Middle frontal gyrus (tissue), 1 donor: ENCODE measurements around the gene ATP13A2.

Experiments used
- DNase-seq: peaks from one replicate; pipeline ENCODE4 v3.0.0-alpha.2; 2015; ENCODE audit warnings: low spot score; ENCODE audit errors: extremely low spot score

The ATP13A2 gene, protein sequence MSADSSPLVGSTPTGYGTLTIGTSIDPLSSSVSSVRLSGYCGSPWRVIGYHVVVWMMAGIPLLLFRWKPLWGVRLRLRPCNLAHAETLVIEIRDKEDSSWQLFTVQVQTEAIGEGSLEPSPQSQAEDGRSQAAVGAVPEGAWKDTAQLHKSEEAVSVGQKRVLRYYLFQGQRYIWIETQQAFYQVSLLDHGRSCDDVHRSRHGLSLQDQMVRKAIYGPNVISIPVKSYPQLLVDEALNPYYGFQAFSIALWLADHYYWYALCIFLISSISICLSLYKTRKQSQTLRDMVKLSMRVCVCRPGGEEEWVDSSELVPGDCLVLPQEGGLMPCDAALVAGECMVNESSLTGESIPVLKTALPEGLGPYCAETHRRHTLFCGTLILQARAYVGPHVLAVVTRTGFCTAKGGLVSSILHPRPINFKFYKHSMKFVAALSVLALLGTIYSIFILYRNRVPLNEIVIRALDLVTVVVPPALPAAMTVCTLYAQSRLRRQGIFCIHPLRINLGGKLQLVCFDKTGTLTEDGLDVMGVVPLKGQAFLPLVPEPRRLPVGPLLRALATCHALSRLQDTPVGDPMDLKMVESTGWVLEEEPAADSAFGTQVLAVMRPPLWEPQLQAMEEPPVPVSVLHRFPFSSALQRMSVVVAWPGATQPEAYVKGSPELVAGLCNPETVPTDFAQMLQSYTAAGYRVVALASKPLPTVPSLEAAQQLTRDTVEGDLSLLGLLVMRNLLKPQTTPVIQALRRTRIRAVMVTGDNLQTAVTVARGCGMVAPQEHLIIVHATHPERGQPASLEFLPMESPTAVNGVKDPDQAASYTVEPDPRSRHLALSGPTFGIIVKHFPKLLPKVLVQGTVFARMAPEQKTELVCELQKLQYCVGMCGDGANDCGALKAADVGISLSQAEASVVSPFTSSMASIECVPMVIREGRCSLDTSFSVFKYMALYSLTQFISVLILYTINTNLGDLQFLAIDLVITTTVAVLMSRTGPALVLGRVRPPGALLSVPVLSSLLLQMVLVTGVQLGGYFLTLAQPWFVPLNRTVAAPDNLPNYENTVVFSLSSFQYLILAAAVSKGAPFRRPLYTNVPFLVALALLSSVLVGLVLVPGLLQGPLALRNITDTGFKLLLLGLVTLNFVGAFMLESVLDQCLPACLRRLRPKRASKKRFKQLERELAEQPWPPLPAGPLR

DNA sequence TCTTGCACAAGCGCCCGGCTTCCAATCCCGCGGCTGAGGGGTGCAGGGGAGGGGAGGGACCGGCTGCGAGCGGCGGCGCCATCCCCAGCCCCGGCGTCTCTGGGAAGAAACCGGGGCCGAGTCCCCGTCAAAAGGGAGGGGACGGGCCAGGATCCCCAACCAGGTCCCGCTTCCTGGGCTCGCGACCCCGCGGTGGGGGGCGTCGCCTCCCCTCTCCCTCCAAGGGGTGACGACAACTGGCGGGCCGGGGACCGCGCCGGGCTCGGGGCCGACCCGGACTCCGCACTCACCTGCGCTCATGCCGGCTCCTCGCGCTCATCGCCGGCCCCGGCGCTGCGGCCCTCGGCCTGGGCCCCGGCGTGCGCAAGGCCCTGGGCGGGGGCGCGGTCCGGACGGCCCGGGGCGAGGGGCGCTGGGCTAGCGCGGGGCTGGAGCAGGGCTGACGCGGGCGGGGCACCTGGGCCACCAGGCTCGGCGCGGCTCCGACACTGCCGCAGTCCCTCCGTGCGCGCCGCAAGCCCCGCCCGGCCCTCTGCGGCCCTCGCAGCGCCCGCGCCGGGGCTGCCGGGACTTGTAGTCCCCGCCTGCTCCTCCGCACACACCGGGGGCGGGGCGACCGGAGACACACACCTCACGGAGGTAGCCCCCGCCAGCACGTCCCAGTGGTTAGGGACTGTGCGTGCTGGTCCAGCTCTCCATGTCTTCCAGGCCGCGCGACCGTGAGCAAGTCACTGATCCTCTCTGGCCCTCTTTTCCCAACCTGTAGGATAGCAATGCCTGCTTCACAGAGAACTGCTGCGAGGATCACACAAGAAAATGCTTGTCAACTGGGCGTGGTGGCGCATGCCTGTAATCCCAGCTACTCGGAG lies at the start of gene ATP13A2:
TSS of gene ATP13A2 (minus strand) at position 490 of the 869 bp plus-strand sequence. CDS start at position 300, 190 bp downstream.
- DNase-seq = peak; percentile 84

DNA sequence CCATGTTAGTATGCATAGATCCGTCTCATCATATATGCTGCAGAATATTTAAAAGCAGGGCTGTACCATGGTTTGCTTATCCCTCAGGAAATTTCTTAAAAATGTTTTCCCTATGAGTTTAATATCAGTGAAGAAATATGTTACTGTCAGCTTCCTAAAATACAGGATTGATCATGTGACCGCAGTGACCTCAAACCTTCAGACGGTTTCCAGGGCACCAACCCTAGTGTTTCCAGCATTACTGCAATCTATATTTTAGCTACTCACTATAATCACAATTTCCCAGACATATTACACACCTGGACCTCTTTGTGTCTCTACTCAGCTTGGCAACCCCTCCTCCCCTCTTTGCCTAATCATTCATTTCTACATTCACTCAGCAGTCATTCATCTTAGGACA lies 49.8 kb upstream of the ATP13A2 start:
- no peak for DNase-seq

DNA sequence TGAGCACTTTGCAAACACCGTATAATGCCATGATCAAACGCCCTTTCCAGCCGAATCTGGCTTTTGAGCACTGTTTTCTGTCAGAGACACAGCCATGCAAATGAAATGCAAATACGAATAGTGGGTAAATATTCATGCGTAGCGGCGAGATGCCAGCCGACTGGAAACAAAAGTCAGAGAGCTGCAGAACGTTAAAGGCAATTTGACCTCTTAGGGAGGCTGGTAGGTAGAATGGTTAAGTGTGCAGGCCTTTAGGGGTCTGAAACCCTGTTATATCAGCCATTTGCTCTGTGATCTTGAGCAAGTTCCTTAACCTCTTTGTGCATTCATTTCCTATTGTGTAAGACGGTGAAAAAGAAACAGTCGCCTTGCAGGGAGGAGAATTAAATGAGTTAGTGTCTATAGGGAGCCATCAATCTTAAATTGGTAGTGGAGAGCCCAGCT lies 48.6 kb upstream of the ATP13A2 start:
- DNase-seq = no peak

DNA sequence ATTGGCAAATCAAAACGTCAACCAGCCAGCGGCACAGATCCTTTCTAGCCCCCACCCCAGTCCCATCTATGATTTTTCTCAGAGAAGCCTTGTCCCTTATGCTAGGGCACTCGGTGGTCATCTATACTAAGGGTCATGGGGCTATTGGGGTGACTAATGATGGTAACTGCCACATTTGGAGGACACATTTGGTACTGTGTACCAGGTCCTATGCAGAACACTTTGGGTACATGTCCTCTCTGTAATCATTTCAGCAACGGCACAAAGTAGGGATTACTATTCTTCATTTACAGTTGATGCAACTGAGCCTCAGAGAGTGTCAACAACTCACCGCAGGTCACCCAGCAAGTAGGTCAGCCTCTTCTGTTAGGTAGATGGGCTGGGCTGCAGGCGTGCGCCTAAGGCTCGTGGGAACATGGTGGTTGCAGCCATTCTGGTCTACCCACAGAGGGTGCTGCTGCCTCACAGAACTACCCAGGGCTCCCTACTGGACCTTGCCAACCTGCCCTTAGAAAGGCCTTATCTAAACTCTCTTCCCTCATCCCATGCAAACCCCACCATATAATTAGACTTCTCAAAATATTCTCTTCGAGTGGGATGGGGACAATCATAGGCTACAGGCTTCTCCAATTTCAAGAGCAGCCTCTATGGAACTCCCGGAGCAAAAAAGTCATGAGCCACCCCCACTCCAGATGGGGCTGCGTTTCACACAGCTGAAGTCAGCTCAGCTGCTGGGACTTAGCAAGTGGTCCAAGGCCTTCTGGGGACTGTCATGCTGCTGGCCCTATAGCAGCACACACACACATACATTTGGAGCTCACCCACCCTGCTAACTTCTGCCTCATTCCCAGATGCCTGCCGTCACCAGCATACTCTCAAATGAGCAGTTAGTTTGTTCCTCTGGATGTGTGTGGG lies 47.9 kb upstream of the ATP13A2 start:
- DNase-seq = peak; percentile 43

DNA sequence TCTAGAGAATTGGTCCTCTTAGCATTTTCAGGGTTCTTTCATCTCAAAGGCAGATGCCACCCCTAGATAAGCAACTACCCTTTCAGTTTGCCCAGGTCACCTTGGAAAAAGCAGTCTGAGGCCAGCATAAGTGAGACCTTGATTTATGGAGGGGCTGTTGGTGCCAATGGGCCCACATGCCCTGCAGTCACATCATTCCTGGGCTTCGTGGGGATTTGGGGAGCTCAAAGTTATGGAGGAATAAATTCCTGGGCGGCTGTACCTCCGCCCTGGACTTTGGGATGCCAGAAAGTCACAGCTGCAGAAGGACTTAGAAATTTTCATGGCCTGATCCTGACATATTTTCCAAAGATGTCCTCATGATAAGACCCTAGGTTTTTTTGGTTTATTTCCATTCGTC lies 44.8 kb upstream of the ATP13A2 start:
- DNase-seq = no peak

DNA sequence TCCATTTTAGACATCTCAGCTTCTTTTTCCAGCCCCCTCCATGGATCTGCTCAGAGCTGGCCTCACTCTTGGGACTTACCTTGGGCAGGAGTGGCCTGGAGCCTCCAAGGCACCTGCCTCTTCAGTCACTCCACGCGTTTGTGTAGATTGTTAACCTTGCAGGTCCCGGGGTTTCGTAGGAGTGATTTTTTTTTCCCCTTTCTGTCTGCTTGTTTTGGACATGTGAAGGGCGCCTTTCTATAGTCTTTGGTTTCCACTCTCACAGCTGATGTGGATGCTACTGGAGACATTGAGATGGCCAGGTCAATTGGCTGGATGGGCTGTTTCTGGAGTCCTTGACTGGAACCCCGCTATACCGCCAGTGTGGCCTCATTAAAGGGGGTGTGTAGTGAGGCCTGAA lies 44.1 kb upstream of the ATP13A2 start:
- no peak for DNase-seq

DNA sequence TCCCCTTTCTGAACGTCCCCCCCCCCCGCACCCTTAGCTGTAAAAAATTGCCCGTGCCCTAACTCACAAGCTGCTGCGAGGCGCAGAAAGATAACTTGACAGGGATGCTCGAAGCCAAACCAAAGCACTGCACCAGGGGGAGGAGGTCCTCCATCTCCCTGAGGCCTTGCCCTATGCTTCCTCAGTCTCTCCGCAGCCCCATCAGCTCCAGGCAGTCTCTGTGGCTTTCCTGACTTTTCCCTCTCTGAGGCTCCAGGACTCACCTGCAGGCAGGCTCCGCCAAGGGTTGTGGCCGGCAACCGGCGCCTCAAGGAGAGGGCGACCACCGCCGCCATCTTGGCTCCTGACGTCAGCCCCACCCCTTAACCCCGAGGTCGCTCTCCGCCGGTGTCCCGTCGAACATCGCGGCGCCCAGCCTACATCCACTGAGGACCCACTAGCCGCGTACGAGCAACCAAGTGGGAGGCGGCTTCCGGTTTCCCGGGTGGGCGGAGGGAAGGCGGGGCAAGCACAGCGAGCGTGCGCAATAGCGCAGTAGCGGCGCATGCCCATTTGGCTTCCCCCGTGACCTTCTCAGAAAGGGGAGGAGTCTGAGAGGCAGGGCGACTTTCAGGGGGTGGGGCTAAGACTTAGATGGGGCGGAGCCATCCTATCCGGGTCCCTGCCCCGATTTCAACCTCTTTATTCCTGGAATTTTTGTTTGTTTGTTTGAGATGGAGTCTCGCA lies 42.1 kb upstream of the ATP13A2 start, which contains the start of gene SDHB:
TSS of gene SDHB (minus strand) at position 348 of the 726 bp plus-strand sequence. CDS start at position 335, 13 bp downstream.
- peak; percentile 97 for DNase-seq

DNA sequence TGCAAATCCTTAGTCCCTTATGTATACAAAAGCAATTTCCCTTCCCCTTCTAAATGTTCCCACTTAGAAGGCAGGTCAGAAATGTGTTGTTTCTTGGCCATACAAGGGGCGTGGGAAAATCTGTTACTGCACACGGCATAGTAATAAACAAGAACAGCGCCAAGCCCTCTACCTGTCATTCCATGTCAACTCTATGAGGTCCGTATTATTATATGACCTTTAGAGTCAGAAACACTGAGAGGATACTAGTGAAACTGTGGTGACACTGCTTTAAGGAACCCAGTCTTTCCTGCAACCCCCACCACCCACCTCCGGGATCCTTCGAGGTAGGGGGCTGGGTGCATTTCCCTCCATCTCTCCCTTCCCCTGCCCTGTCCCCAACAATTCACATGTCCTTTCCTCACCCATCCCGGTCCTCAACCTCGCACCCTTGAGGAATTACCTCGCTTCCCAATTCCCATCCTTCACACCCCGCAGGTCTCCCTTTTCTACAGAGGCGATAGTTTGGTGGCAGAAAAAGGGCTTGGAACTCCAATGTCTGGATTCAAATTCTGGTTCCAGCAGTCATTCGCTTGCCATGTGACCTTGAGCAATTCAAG lies 41.5 kb upstream of the ATP13A2 start:
- DNase-seq = no peak

DNA sequence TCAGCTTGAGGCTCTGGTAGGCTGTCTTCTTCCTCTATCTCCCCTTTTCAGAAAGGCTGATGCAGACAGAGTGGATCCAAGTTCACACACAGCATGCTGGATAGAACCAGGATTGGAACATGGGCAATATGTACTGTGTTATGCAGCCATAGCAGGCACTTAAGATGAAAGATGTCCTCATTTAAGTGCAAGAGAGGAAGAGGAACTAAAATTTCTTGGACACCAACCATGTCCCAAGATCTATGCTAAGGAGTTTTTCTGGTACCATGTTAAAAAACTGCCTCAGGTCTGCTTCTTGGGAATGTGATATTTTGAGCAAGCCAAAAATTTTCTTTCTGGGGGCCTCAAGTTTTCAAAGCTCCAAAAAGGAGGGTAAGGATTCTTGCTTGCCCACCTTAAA lies 40.9 kb upstream of the ATP13A2 start:
- no peak for DNase-seq

DNA sequence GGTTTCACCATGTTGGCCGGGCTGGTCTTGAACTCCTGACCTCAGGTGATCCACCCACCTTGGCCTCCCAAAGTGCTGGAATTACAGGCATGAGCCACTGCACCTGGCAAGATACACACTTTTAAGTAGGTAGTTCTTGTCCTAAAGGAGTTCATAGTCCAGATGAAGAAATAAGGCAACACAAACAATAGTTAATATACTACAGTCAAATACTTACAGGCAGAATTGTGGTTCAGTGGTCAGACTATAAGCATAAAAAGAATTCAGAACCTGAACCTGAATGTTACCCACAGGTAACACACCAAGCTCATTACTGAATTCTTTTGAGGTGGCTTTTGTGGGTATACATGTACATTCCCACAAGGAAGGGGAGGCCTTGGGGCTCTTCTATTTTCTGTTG lies 40.3 kb upstream of the ATP13A2 start:
- no peak for DNase-seq

DNA sequence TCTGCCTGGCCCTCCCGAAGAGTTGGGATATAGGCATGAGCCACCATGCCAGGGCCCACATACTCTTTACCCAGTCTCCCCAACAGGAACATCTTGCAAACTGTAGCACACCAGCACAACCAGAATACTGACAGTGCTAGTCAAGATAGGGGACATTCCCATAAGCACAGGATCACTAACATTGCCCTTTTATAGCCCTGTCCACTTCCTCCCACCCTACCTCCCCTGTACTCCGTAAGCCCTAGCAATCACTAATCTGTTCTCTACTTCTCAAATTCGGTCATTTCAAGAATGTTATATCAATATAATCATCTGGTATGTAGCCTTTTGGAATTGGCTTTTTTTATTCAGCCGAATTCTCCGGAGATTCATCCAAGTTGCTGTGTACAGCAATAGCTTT lies 36.2 kb upstream of the ATP13A2 start:
- DNase-seq = no peak

DNA sequence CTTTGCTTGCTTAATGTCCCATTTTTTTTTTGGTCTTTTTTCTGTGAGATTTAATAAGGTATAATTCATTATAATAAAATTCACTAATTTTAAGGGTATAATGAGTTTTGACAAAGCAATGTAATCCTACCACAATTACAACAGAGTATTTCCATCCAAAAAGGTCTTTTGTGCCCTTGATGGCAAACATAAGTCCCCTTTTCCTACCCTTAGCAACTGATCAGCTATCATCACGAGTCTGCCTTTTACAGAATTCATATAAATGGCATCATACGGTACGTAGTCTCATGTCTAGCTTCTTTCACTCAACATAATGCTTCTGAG lies 34.6 kb upstream of the ATP13A2 start:
- no peak for DNase-seq

DNA sequence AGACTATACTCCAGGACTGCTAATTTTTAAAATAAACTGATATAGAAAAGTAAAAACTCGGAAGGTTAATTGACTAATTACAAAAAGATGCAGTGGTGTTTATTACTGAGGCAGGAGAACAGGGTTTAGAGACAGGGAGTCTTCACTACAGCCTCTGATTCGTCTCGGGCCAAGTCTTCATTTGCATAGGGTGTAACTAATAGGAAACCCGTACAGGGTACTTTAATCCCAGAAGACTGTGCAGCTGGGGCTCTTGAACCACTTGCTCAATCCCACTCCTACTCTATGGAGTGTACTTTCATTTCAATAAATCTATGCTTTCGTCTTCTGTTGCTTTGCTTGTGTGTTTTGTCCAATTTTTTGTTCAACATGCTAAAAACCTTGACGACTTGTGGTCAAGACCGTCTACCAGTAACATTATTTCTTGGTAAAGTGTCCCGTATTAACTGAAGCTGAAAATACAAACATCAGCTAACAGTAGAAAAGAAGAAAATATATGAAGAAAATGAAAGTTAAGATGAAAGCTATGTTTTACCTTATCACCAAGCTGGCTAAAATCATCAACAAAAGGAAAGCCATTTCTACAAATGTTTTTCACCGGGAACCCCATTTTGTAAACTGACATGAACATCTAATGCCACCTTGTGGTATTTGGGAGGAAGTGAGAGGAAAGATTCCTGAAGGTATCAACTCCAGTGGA lies 34.1 kb upstream of the ATP13A2 start:
- DNase-seq = peak; percentile 43

DNA sequence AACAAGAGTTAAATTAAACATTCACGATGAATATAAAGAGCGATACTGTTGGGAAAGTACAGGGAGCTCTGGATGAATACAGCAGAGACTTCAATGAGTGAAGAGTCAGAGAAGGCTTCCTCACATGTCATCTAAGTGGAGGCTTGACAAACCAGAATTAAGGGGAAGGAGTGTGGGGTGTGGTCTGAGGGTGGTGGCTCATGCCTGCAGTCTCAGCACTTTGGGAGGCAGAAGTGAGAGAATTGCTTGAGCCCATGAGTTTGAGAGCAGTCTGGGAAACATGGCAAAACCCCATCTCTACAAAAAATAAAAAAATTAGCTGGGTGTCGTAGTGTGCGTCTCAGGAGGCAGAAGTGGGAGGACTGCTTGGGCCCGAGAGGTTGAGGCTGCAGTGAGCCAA lies 33.4 kb upstream of the ATP13A2 start:
- DNase-seq = no peak

DNA sequence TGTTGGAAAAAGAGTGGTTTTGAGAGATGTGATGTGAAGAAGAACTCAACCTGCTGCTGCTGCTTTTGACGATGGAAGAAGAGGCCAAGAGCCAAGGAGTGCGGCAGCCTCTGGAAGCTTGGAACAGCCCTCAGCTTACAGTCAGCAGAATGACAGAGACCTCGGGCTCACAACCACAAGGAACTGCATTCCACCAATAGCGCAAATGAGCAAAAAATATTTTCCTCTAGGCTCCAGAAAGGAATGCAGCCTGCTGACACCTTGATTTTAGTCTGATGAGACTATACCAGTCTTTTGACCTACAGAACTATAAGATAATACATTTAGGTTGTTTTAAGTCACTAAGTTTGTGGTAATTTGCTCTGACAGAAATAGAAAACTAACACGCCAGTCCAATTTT lies 31.9 kb upstream of the ATP13A2 start:
- no peak for DNase-seq

DNA sequence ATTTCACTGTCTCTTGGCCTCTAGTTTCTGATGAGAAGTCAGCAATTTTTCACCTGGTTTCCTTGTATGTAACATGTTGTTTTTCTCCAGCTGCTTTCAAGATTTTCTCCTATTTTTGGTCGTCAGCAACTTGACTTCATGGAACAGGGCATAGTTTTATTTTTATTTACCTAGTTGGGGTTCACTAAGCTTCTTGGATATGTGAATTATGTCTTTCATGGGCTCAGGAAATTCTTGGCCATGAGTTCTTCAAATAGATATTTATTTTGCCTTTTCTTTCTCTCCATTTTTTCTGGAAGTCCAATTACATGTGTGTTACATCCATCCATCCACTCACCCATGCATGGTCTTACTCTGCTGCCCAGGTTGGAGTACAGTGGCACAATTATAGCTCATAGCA lies 28.4 kb upstream of the ATP13A2 start:
- no peak for DNase-seq

DNA sequence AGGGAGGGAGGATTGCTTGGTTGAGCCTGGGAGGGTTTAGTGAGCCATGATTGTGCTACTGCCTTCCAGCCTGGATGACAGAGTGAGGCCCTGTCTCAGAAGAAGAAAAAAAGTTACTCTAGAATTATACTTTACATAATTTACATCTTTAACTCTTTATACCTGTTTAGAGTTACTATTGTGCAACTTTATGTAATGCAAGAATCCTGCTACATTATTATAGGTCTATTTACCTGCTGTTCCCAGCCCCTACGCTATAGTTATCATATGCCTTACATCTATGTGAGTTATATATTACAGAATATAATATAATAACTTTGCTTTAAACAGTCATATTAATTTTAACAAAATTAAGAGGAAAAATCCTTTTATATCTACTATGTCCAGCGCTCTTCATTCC lies 27.8 kb upstream of the ATP13A2 start:
- DNase-seq = no peak

DNA sequence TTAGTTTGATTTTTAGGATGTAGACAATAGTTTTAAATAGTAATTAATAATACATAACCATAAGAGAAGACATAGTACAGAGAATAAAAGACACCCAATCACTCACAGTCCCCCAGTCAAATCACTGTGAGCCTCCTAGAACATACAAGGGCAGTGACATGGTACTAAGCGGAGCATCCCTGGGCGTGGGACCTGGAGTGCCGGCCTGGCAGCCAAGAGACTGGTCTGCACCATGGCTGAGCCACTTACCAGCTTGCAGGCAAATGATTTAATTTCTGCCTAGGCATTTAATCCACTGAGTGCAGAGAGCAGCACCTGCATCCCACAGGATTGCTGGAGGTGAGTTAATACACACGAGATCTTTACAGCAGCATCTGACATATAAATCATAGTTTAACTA lies 21.8 kb upstream of the ATP13A2 start:
- no peak for DNase-seq
